HG02840 (cell line): ENCODE results near the gene ADCK1.
"Not testable (repeated sequence)": the region's sequence is repeated elsewhere in the genome, so short reads cannot be mapped to it uniquely, and the experiment has no call there.

Experiments used
- ATAC-seq: cut with Tn5 transposase; IDR thresholded peaks from one replicate; pipeline ENCODE4 v1.9.1; 2021; ENCODE audit warnings: mild to moderate bottlenecking, moderate library complexity, moderate number of reproducible peaks; ENCODE audit not compliant: unreplicated experiment, low FRiP score

The ADCK1 gene

DNA sequence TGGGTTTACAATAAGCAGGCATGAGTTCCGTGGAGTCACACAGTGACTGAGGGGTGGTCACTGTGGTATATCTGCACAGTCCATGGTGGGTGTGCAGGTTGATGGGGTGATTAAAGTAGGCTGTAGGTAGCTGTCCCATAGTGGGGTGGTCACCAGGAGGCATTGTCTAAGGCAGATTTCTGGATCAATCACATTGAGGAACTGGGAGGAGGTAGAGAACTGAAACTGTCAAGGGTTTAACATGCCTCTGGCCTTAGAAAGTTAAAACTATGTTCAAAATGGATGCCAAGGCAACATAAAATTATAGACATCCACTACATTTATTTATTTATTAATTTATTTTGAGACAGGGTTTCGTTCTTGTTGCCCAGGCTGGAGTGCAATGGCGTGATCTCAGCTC lies 8.3 kb downstream of the ADCK1 start:
- no peak for ATAC-seq

DNA sequence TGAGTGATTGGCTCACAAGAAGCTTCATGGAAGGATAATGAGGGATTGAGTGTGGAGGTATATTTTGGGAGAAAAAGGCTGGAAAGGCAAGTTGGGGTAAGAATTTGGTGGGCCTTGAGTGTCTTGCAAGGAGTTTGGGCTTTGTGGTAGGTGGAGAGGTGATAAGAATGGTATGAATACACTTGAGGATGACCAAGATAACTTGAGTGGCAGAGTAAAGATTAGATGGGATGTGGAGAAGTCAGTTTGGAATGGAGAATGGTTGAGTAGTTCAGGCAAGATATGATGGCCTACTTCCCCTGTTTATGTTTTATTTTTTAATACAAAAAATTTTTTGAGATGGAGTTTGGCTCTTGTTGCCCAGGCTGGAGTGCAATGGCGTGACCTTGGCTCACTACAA lies 9.1 kb downstream of the ADCK1 start:
- ATAC-seq = no peak

DNA sequence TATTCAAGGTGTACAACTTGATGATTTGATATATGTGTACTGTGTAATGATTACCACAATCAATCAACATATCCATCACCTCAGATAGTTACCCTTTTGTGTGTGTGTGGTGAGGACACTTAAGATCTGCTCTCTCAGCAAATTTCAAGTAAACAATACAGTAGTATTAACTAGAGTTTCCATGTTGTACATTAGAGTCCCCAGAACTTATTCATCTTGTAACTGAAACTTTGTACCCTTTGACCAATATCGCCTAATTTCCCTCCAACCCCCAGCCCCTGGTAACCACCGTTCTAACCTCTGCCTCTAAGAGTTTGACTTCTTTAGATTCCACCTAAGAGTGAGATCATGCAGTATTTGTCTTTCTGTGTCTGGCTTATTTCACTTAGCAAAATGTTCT lies 12.1 kb downstream of the ADCK1 start:
- ATAC-seq = no peak

DNA sequence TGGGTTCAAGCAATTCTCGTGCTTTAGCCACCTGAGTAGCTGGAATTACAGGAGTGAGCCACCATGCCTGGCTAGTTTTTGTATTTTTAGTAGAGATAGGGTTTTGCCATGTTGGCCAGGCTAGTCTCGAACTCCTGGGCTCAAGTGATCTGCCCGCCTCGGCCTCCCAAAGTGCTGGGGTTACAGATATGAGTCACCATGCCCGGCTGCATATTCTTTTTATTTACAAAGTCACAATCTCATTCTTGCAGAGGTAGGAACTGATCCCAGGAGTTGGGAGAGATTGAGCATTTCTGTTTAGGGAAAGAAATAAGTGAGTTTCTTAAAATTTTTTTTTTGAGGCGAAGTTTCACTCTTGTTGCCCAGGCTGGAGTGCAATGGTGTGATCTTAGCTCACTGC lies 12.8 kb downstream of the ADCK1 start:
- ATAC-seq = not testable (repeated sequence)

DNA sequence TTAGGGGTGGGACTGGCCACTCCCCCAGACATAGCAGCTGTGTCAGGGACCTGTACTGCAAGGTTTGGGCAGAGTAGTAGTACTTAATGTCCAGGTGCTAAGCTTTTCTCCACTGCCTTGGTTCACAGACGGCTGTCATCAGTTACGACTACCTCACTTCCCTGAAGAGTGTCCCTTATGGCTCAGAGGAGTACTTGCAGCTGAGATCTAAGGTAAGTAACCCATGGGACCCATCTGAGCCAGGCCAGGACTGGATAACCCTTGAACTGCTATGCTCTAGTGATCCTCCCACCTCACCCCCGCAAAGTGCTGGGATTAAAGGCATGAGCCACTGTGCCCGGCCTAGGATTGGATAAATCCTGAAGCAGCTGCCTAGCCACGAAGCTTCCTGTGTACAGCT lies 22.4 kb downstream of the ADCK1 start:
- no peak for ATAC-seq

DNA sequence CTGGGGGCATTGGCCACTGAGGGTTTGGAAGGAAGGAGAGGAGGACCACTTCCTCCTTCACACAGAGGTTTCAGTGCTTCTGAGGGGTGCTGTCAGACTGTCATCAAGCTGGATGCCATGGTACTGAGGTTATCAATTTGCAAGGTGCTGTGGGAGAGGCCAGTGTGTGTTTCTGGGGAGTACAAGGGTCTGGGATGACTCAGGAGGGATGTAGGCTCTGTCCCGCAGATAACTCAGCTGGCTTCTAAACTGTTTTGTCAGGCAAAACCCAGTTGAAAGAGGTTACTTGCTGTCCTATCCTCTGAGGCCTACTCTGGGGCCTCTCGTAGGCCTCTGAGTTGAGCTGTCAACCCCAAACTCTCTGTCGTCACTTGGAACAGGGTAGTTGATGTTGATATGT lies 22.8 kb downstream of the ADCK1 start:
- no peak for ATAC-seq

DNA sequence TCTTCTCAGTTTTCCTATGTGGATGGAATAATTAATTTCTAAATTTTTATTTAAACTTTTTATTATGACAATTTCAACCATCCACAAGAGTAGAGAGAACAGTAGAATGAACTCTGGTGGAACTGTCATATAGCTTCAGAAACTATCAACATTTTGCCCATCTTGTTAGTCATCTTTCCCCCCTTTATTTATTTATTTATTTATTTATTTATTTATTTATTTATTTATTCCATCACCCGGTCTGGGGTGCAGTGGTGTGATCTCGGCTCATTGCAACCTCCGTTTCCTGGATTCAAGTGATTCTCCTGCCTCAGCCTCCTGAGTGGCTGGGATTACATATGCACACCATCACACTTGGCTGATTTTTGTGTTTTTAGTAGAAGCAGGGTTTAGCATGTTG lies 23.5 kb downstream of the ADCK1 start:
- ATAC-seq = no peak

DNA sequence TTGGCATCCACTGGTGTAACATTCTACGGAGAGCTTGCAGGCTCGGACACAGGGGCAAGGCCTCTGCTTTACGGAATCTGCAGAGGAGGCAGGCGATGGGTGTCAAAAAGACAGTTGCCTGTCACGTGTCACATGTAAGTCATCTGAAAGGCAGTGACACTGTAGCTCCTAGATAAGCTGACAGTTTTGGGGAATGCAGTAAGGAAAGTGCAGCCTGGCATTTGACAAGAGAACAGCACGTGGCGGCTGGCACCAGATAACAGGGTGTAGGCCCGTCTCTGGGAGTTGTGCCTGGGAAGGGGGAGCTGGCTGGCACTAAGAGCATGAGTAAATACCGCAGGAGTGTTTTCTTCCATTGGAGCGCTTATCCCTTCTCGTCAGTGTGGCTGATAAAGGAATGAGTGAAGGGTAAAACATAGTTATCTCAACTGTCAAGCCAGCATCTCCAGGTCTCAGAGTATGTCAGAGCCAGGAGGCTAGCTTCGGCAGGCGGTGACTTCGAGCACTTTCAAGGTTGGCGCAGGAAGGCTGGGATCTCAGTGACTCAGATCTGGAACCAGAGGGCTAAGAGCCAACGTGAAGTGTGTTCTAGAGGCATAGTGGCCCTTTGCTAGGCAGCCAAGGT lies 26.1 kb downstream of the ADCK1 start:
- ATAC-seq = no peak

DNA sequence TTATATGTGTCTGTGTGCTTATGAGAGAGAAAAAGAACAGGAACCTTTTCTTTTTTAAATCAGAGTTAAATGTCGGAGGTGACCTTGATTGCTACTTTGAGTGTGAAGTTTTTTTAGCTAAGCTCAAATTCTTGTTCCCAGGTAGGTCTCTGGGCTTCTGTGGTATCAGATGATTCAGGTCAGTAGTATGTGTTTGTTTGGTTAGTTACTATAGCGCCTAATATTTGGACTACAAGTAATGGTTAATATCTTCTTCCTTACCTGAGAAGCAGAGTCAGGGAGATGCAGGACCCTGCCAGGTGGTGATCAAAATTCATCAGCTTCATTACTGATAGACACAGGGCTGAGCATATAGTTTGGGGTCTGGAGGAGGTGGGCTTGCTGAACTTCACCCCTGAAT lies 30.8 kb downstream of the ADCK1 start:
- no peak for ATAC-seq

DNA sequence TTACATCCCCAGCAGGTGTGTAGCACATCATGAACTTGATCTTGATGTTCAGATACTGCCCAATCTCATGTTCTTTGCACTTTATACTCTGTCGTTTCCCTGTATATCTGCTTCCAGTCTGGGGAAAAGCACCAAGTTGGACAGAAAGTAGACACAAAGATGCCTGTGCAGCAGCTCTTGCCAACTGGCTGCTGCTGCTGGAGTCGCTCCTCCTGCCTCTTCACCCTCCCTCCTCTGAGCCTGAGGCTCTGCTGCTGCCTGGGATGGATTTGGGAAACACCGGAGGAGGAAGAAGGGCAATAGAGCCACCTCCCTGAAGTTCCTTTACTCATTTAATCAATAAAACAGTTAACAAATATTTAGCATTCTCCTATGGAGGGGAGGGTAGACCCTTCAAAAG lies 32.4 kb downstream of the ADCK1 start:
- no peak for ATAC-seq

DNA sequence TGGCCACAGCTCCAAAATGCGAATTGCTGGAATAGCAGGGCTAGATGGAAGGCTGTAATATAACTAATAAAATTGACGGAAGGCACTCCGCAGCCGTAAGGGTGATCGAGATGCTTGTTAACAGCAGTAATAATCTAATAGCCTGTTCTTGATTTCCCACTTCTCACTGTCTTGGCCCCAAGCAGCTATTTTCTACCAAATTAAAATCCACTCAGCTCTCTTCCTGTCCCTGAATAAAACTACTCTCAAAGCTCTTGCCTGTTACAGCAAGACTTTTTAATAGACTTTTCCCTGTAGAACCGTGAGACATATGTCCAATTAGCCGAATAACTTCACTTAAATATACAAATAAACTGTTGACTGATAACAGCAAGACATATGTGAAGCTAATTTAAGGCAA lies 38.0 kb downstream of the ADCK1 start:
- no peak for ATAC-seq

DNA sequence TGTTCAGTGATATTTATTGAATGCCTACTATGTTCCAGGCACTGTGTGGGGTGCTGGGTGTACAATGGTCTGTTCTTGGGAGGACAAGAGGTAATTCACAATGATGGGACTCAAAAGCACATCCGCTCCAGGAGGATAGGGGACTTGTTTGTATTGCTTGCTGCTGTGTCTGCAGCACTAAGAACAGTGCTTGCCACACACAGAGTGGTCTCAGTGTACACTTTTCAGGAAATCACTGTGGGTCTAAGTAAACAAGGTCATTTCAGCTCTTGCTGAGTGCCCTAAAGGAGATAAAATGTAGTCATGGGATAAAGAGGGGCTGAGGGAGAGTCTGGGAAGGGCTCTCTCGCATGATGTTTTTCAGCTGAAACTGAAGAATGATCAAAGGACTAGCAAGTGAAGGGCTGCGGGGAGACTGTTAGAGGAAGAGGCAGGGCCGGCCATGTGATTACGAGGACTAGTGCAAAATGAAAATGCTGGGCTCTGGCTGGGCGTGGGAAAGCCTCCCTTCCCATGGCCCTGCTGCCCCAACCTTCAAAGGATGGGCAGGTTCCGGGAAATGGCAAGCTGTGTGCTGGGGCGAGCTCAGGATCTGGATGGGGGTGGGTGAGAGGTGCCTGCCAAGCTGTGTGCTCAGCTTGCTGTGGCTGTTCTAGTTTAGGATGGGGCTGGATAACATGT lies 39.1 kb downstream of the ADCK1 start:
- no peak for ATAC-seq

DNA sequence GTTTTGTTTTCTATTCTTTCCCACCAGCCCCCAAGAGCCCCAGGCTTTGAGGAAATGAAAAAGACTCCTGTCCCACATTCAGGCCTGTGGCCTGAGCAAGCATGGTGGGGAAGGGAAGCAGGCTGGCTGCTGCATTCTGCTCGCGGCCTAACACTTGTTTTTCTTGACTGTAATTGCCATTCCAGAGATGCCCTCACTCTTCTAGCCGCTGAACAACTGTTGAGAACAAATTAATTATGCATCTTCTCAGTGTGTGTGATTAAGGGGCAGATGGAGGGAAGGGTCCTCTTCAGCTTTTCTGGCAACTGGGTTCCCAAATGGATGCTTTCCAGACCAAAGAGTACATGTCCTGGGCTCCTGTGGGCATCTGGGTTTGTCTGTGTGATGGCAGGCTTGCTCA lies 43.3 kb downstream of the ADCK1 start:
- ATAC-seq = no peak

DNA sequence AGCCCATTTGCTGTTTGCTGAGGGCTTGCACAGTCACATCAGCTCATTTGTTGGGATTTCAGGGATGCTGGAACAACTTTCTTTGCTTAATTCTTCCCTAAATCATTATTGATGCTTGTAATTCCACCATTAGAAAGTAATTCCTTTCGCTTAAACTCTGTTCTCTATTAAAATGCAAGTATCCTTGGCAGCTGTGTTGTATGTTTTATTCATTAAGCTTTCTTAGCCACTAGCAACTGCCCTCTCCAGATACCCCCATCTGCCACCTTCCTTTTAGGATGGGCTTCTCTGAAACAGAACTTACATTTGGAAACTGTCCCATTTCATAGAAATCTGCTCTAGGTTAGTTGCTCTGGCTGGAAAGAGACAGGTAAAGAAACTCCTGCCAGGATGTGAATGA lies 43.7 kb downstream of the ADCK1 start:
- no peak for ATAC-seq

DNA sequence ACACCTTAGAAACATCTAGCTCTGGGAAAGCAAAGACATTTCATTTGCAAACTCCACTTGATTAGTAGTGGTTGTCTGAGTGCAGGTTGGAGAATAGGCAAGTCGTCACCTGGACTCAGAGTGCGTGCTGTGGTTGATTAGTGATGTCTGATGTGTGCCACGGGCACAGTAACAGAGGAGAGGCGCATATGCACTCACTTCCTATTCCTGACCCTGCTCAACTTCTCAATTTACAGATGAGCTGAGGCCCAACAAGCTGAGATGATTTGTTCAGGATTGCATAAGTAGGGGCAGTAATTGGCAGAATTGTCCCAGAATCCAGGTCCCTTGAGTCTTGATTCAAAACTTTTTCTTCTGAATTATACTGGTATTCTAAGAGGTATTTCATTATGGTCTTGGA lies 44.9 kb downstream of the ADCK1 start:
- ATAC-seq = no peak

DNA sequence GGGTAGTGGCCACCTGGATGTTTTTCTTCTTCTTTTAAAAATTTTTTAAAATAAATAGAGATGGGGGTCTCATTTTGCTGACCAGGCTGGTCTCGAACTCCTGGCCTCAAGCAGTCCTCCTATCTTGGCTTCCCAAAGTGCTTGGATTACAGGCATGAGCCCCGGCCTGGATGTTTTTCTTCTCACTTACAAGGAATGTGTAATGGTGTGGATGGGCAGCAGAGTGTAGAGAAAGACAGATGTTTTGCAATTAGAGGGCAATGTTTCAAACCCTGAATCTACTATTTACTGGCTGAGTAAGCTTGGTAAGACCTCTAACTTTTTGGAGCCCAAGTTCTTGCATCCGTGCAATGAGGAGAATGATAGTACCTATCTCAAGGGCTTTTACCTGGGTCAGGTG lies 48.1 kb downstream of the ADCK1 start:
- no peak for ATAC-seq

DNA sequence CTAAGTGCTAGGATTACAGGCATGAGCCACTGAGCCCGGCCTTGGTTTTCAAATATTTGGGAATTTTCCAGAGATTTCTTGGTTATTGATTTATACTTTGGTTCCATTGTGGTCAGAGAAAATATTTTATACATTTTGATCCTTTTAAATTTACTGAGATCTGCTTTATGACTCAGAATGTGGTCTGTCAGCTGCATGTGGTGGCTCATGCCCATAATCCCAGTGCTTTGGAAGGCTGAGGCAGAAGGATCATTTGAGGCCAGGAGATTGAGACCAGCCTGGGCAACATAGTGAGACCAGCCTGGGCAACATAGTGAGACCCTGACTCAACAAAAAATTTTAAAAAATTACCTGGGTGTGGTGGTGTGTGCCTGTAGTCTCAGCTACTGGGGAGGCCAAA lies 49.8 kb downstream of the ADCK1 start:
- ATAC-seq = no peak

DNA sequence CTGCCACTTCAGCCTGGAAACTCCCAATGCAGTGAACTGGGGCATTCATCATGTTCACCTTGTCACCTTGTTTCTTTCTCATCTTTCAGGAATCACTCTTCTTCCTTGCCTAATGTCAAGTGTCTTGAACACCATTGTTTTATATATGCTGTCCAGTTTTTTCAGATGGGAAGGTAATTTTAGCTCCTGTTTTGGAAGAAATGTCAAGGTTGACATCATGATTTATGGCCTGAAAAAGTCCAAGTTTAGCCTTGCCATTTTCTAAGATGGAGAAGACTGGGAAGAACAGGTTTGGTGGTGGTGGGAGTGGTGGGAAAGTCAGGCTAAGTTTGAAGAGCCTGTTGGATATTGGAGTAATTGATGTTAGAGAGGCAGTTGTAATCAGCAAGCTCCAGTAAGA lies 54.0 kb downstream of the ADCK1 start:
- no peak for ATAC-seq

DNA sequence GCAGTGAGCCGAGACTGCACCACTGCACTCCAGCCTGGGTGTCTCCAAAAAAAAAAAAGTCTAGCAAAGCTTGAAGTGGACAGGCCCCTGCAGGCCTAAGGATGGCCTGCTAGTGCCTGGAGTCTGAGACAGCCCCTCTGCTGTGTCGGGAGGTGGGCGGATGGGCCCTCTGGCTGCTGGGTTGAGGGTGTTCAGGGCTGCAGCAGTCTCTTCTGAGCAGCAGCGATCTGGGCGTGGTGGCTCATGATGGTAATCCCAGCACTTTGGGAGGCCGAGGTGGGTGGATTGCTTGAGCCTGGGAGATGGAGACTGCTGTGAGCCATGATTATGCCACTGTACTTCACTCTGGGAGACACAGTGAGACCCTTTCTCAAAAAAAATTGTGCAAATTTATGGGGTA lies 57.0 kb downstream of the ADCK1 start:
- ATAC-seq = no peak

DNA sequence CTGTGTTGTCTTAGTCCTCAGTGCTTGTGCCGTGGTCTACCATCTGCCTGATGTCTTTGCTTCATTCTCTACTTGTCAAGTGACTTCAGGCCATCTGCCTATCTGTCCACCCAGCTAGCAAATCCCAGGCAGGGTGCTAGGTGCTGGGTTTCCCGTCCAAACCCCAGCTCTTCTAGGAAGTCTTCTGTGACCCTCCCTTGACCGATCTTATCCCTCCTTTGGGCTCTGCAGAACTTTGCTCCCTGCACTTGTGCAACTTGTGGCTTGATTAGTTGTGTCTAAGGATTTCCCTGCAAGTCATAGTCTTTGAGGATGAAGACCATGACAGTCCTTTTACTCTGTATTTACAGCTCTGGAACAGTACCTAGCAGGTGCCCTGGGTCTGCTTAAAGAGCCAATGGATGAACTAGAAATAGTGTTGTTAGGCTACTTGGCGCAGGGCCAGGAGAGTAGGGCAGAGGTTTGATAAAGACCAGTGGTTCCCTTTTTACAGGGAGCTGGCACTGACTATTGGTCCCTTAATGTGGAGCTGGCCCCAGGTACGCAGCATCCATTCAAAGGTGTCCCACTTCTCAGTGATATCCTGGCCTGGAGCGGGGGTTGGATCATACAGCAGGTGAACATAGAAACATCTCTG lies 60.1 kb downstream of the ADCK1 start:
- no peak for ATAC-seq

DNA sequence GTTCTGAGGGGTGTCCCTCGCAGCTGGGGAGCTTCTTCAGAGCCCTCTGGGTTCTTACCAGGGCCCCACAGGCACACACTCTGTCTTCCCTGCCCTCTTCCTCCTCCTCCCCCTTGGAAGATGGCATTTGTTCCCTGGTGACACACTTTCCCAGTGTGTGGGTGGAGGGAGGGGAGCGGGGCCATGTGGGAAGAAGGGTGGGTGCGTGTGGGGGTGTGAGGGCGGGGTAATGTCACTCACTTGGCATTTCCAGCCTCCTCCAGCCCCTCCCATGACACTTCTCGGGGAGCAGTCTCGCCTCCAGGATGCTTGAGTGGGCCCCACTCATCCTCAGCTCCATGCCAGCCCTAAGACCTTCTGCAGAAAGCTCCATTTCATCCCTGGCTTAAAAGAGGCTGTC lies 61.3 kb downstream of the ADCK1 start:
- no peak for ATAC-seq

DNA sequence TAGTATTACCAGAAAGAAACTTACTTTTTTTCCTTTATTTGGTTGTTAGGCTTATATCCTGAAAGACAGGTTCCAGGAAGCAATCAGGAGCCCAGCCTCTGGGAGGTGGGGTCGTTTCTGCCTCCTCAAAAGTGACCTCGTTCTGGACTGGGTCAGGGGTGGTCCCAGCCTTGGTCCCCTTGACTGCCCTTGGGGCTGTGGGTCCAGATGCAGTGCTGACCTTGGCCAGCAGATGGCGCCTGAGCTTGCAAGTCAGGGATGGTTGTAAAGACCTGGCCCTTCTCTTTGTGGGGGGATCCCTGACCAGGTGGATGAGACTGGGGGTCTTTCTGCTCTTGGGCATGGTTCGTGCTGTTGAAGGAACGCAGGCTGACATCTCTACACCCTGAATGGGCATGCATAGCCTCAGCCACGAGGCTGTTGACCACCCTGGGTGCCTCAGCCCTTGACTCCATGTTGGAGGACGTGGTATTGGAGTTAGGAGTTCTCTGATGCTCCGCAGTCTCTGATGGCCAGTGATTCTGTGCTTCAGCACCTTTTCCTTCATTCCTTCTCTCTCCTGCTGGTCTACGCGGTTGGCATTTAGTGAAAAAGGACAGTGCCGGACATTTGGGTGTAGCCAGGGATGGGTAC lies 62.4 kb downstream of the ADCK1 start:
- no peak for ATAC-seq
